Measurements from ENCODE around the gene UNC5C. TPM values are rescaled to one million over a fixed set of nuclear protein-coding genes. Genes with fewer than 3 reads are reported as not detected.
"Not testable (repeated sequence)": the region's sequence is repeated elsewhere in the genome, so short reads cannot be mapped to it uniquely, and the experiment has no call there.

UNC5C gene
- total RNA-seq, 2 experiments from 2014 or later: not detected

GRCh38 chr4:95159384-95159783 is 389.4 kb downstream of the UNC5C start:
- H3K4me1 Mint-ChIP-seq: peaks cover 18% of the 10 kb centered on the region
- H3K27ac Mint-ChIP-seq: no peak overlapping the region
- H3K4me3 Mint-ChIP-seq: no peak overlapping the region
- no peaks in the 10 kb centered on the region for H3K9me3 Mint-ChIP-seq
- no peaks in the 10 kb centered on the region for H3K27me3 Mint-ChIP-seq
- H3K36me3 Mint-ChIP-seq: no peaks in the 10 kb centered on the region
- DNase-seq: no peak

- H3K4me3 Mint-ChIP-seq: no peak overlapping the region
- no peak for DNase-seq
- peaks cover 18% of the 10 kb centered on the region for H3K4me1 Mint-ChIP-seq
- H3K27ac Mint-ChIP-seq: no peak overlapping the region
- no peaks in the 10 kb centered on the region for H3K36me3 Mint-ChIP-seq
- H3K9me3 Mint-ChIP-seq: no peaks in the 10 kb centered on the region
- H3K27me3 Mint-ChIP-seq: no peaks in the 10 kb centered on the region
These were observed 390.1 kb downstream of the UNC5C start for GRCh38 chr4:95158626-95159025.

DNA sequence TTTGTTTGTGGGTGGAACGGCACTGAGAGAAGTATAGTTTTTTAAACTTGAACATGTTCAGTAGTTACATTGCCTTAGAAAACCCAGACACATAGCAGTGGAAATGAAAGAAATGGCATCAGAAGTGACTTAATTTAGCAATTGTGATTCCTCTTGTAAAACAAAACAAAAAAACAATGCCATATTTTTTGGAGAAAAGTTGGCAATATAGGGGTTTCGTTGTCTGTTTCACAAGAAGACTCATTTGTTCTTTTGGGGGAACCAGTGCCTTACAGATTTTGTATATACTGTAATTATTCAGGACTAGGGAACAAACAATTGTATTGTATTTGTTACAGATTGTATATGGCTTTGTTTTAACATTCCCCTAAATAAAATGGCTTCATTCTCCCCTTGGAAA is 390.7 kb downstream of the UNC5C start:
- H3K36me3 Mint-ChIP-seq: no peaks in the 10 kb centered on the region
- peaks cover 18% of the 10 kb centered on the region for H3K4me1 Mint-ChIP-seq
- DNase-seq: no peak
- no peak overlapping the region for H3K4me3 Mint-ChIP-seq
- no peaks in the 10 kb centered on the region for H3K9me3 Mint-ChIP-seq
- H3K27ac Mint-ChIP-seq: no peak overlapping the region
- H3K27me3 Mint-ChIP-seq: no peaks in the 10 kb centered on the region

GRCh38 chr4:95157596-95157995 is 391.2 kb downstream of the UNC5C start:
- Mint-ChIP-seq H3K9me3 (no peaks in the 10 kb centered on the region), H3K27me3 (no peaks in the 10 kb centered on the region), H3K27ac (no peak overlapping the region), H3K36me3 (no peaks in the 10 kb centered on the region), H3K4me3 (no peak overlapping the region), H3K4me1 (peaks cover 18% of the 10 kb centered on the region)
- no peak for DNase-seq

- DNase-seq: no peak
- Mint-ChIP-seq H3K4me3 (no peak overlapping the region), H3K27me3 (no peaks in the 10 kb centered on the region), H3K27ac (no peak overlapping the region), H3K4me1 (peaks cover 18% of the 10 kb centered on the region), H3K36me3 (no peaks in the 10 kb centered on the region), H3K9me3 (no peaks in the 10 kb centered on the region)
These were observed 392.4 kb downstream of the UNC5C start for GRCh38 chr4:95156452-95156765.

DNA sequence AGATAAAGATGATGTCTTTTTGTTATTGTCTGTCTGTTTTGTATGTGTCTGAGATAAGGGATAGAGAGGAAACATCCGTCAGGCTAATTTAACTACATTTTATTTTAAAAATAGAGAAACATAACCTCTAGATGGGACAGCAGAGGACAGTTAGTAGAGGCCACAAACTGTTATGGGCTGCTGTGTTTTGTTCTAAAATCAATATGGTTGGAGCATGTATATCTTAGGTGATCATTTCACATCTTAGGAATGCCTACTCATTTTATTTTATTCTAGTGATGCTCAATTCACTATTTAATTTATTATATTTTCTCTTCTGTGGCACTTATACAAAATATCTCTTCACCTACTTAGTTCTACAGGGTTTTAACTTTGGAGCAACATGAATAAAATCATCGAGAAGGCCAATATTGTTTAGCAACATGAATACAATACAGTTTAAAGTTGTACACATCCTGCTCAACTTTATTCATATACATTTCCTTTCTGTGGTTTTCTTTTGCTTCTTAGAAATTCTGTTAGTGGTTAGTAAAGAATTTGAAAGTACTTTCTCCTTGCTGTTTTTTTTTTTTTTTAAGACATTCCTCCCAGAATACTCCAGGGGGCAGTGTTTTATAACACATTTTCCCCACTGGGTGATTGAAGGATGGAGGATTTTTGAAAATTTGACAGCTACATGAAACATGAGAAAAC is 392.9 kb downstream of the UNC5C start:
- H3K36me3 Mint-ChIP-seq: no peaks in the 10 kb centered on the region
- no peak overlapping the region for H3K27ac Mint-ChIP-seq
- H3K4me1 Mint-ChIP-seq: peaks cover 18% of the 10 kb centered on the region
- H3K4me3 Mint-ChIP-seq: no peak overlapping the region
- no peak for DNase-seq
- no peaks in the 10 kb centered on the region for H3K27me3 Mint-ChIP-seq
- no peaks in the 10 kb centered on the region for H3K9me3 Mint-ChIP-seq

DNA sequence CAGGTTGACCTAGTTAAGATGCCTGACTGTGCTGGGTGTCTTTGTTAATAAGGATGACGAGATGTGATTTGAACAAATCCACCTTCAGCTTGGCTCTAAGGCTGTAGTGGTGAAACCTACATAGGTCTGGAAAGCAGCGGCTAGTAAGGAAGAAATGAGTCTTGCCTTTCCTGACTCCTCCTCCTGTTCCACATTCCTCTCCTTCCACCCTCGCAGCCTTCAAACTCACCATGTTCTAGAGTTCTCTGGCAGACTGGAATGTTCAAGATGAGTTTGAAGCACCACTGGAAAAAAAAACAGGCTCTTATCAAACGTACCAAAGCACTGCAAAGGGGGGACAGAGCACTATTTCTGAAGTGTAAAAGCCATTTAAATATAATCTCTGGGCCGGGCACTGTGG is 395.6 kb downstream of the UNC5C start:
- Mint-ChIP-seq H3K4me3 (no peak overlapping the region), H3K36me3 (no peaks in the 10 kb centered on the region), H3K27ac (no peak overlapping the region), H3K27me3 (no peaks in the 10 kb centered on the region), H3K4me1 (peaks cover 16% of the 10 kb centered on the region), H3K9me3 (no peaks in the 10 kb centered on the region)
- DNase-seq: no peak

GRCh38 chr4:95151255-95151654 is 397.5 kb downstream of the UNC5C start:
- peaks cover 11% of the 10 kb centered on the region for H3K4me1 Mint-ChIP-seq

GRCh38 chr4:95142932-95143331 is 405.8 kb downstream of the UNC5C start:
- H3K36me3 Mint-ChIP-seq: no peaks in the 10 kb centered on the region

More at GRCh38 chr4:95151255-95151654, 397.5 kb downstream of the UNC5C start:
- H3K27ac Mint-ChIP-seq: no peak overlapping the region
- H3K9me3 Mint-ChIP-seq: no peaks in the 10 kb centered on the region
- no peak overlapping the region for H3K4me3 Mint-ChIP-seq
- DNase-seq: no peak
- no peaks in the 10 kb centered on the region for H3K36me3 Mint-ChIP-seq
- H3K27me3 Mint-ChIP-seq: no peaks in the 10 kb centered on the region

GRCh38 chr4:95141361-95141760 is 407.4 kb downstream of the UNC5C start:
- Mint-ChIP-seq H3K4me3 (no peak overlapping the region), H3K9me3 (peaks cover 6% of the 10 kb centered on the region), H3K27me3 (peaks cover 4% of the 10 kb centered on the region), H3K36me3 (no peaks in the 10 kb centered on the region), H3K4me1 (no peaks in the 10 kb centered on the region), H3K27ac (no peak overlapping the region)
- DNase-seq: no peak

More at GRCh38 chr4:95142932-95143331, 405.8 kb downstream of the UNC5C start:
- no peak overlapping the region for H3K4me3 Mint-ChIP-seq
- peaks cover 5% of the 10 kb centered on the region for H3K9me3 Mint-ChIP-seq
- DNase-seq: no peak
- peaks cover 4% of the 10 kb centered on the region for H3K27me3 Mint-ChIP-seq
- H3K27ac Mint-ChIP-seq: no peak overlapping the region
- no peaks in the 10 kb centered on the region for H3K4me1 Mint-ChIP-seq

GRCh38 chr4:95139424-95139823 is 409.3 kb downstream of the UNC5C start:
- not testable (repeated sequence) for H3K27ac Mint-ChIP-seq, H3K27me3 Mint-ChIP-seq, H3K9me3 Mint-ChIP-seq, H3K36me3 Mint-ChIP-seq, DNase-seq, H3K4me3 Mint-ChIP-seq, H3K4me1 Mint-ChIP-seq

GRCh38 chr4:95134016-95134415 is 414.8 kb downstream of the UNC5C start:
- not testable (repeated sequence) for H3K9me3 Mint-ChIP-seq, DNase-seq, H3K36me3 Mint-ChIP-seq, H3K4me1 Mint-ChIP-seq, H3K27ac Mint-ChIP-seq, H3K4me3 Mint-ChIP-seq, H3K27me3 Mint-ChIP-seq

DNA sequence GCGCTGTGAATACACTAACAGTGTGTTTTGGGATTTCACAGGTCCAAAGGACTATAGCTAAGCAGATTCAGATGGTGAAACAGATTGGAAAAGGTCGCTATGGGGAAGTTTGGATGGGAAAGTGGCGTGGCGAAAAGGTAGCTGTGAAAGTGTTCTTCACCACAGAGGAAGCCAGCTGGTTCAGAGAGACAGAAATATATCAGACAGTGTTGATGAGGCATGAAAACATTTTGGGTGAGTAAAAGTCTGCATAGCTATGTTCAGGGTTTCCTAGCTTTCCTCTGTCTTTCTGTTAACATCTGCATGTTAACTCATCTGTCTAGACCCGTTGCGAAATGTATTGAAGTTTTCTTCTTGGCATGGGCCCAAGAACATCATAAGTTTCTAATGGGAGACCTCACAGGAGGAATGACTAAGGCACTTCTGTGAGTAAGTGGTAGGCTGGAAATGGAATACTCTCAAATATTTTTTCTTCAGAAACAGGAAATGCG is 418.9 kb downstream of the UNC5C start:
- H3K27ac Mint-ChIP-seq: no peak overlapping the region
- no peak for DNase-seq
- no peak overlapping the region for H3K4me3 Mint-ChIP-seq
- no peaks in the 10 kb centered on the region for H3K36me3 Mint-ChIP-seq
- H3K9me3 Mint-ChIP-seq: no peaks in the 10 kb centered on the region
- H3K4me1 Mint-ChIP-seq: peaks cover 7% of the 10 kb centered on the region
- H3K27me3 Mint-ChIP-seq: no peaks in the 10 kb centered on the region

GRCh38 chr4:95129031-95129430 is 419.7 kb downstream of the UNC5C start:
- Mint-ChIP-seq H3K36me3 (no peaks in the 10 kb centered on the region), H3K4me3 (no peak overlapping the region), H3K27me3 (no peaks in the 10 kb centered on the region), H3K9me3 (no peaks in the 10 kb centered on the region), H3K27ac (no peak overlapping the region), H3K4me1 (peaks cover 7% of the 10 kb centered on the region)
- DNase-seq: no peak

- H3K9me3 Mint-ChIP-seq: no peaks in the 10 kb centered on the region
- no peak overlapping the region for H3K27ac Mint-ChIP-seq
- H3K4me1 Mint-ChIP-seq: peaks cover 4% of the 10 kb centered on the region
- no peak for DNase-seq
- no peaks in the 10 kb centered on the region for H3K36me3 Mint-ChIP-seq
- H3K4me3 Mint-ChIP-seq: no peak overlapping the region
- H3K27me3 Mint-ChIP-seq: no peaks in the 10 kb centered on the region
These were observed 423.8 kb downstream of the UNC5C start for GRCh38 chr4:95124906-95125504.

- no peak overlapping the region for H3K27ac Mint-ChIP-seq
- H3K27me3 Mint-ChIP-seq: no peaks in the 10 kb centered on the region
- no peaks in the 10 kb centered on the region for H3K36me3 Mint-ChIP-seq
- no peaks in the 10 kb centered on the region for H3K4me1 Mint-ChIP-seq
- no peaks in the 10 kb centered on the region for H3K9me3 Mint-ChIP-seq
- H3K4me3 Mint-ChIP-seq: no peak overlapping the region
- no peak for DNase-seq
These were observed 426.8 kb downstream of the UNC5C start for GRCh38 chr4:95122001-95122400.

Data from activated naive CD8-positive, alpha-beta T cell treated with anti-CD3 and anti-CD28 coated beads for 36 hours (primary cell).